Liver (tissue), 9 donors: ENCODE measurements around the gene EEF2K. TPM values are rescaled to one million over a fixed set of nuclear protein-coding genes. Genes with fewer than 3 reads are reported as not detected.

Experiments
- DNase-seq: peaks from one replicate; pipeline ENCODE4 v3.0.0-alpha.2; 2017; ENCODE audit warnings: low spot score
- H3K27ac ChIP-seq, 2 donors: one replicate each; pipeline ENCODE4 v1.7.0; 2013; ENCODE audit warnings: inconsistent platforms in 2 of 2, low read length in 2 of 2, control low read depth in 1 of 2, low read depth in 1 of 2, mild to moderate bottlenecking in 1 of 2
- H3K27me3 ChIP-seq, 4 donors: one replicate each; pipeline versions ENCODE4 v1.6.1 to v1.7.0; 2013; ENCODE audit warnings: low read length in 3 of 4, inconsistent platforms in 1 of 4, mild to moderate bottlenecking in 1 of 4, moderate library complexity in 1 of 4; ENCODE audit not compliant: control insufficient read depth in 4 of 4, insufficient read depth in 4 of 4
- H3K36me3 ChIP-seq, 4 donors: one replicate each; pipeline versions ENCODE4 v1.6.1 to v1.7.0; 2013; ENCODE audit warnings: low read length in 3 of 4, mild to moderate bottlenecking in 3 of 4, low read depth in 1 of 4, moderate library complexity in 1 of 4; ENCODE audit not compliant: control insufficient read depth in 4 of 4, insufficient read depth in 3 of 4
- H3K4me1 ChIP-seq, 4 donors: one replicate each; pipeline versions ENCODE4 v1.6.1 to v1.7.0; 2013; ENCODE audit warnings: low read length in 3 of 4, mild to moderate bottlenecking in 3 of 4, moderate library complexity in 1 of 4; ENCODE audit not compliant: control insufficient read depth in 4 of 4, insufficient read depth in 4 of 4
- H3K4me3 ChIP-seq, 3 donors: one replicate each; pipeline versions ENCODE4 v1.6.1 to v1.7.0; 2013; ENCODE audit warnings: low read length in 3 of 3, control low read depth in 1 of 3, low read depth in 1 of 3, mild to moderate bottlenecking in 1 of 3
- H3K9ac ChIP-seq, 2 donors: one replicate each; pipeline ENCODE4 v1.7.0; 2013; ENCODE audit warnings: low read length in 2 of 2, mild to moderate bottlenecking in 2 of 2, moderate library complexity in 2 of 2, control low read depth in 1 of 2, low read depth in 1 of 2
- H3K9me3 ChIP-seq, 4 donors: one replicate each; pipeline versions ENCODE4 v1.6.1 to v1.7.0; 2013; ENCODE audit warnings: low read length in 3 of 4; ENCODE audit not compliant: control insufficient read depth in 4 of 4
- EGR1 ChIP-seq, 2 donors: IDR thresholded peaks; 2 replicates each; pipeline ENCODE4 v1.6.1; 2016 to 2018; ENCODE audit warnings: antibody characterized with exemption in 2 of 2, low read depth in 2 of 2
- FOXA1 ChIP-seq: IDR thresholded peaks from 2 replicates; pipeline ENCODE4 v1.6.1; 2016; ENCODE audit warnings: antibody characterized with exemption
- FOXA2 ChIP-seq: IDR thresholded peaks from 2 replicates; pipeline ENCODE4 v1.6.1; 2016; ENCODE audit warnings: antibody characterized with exemption
- HNF4A ChIP-seq, 2 donors: conservative IDR thresholded peaks; 2 replicates each; pipeline ENCODE4 v1.6.1; 2016; ENCODE audit warnings: antibody characterized with exemption in 2 of 2, mild to moderate bottlenecking in 2 of 2
- HNF4G ChIP-seq: IDR thresholded peaks from 2 replicates; pipeline ENCODE4 v1.6.1; 2016; ENCODE audit warnings: antibody characterized with exemption
- NR2F2 ChIP-seq: IDR thresholded peaks from 2 replicates; pipeline ENCODE4 v1.6.1; 2016; ENCODE audit warnings: antibody characterized with exemption
- RAD21 ChIP-seq, 2 donors: IDR thresholded peaks; 2 replicates each; pipeline ENCODE4 v1.6.1; 2016; ENCODE audit warnings: antibody characterized with exemption in 2 of 2, mild to moderate bottlenecking in 2 of 2
- RXRA ChIP-seq, 2 donors: IDR thresholded peaks; 2 replicates each; pipeline ENCODE4 v1.6.1; 2017 to 2018; ENCODE audit warnings: antibody characterized with exemption in 2 of 2, mild to moderate bottlenecking in 1 of 2
- SP1 ChIP-seq: IDR thresholded peaks from 2 replicates; pipeline ENCODE4 v1.6.1; 2018; ENCODE audit warnings: antibody characterized with exemption, mild to moderate bottlenecking
- TAF1 ChIP-seq: conservative IDR thresholded peaks from 2 replicates; pipeline ENCODE4 v1.6.1; 2016; ENCODE audit warnings: antibody characterized with exemption, mild to moderate bottlenecking
- YY1 ChIP-seq: IDR thresholded peaks from 2 replicates; pipeline ENCODE4 v1.6.1; 2016; ENCODE audit warnings: antibody characterized with exemption, mild to moderate bottlenecking
- WGBS: extraction: QIAGEN DNeasy Blood & Tissue Kit; methylation state at CpG from one replicate; pipeline ENCODE4 v1.1.7; 2013; 5-methylcytosine and 5-hydroxymethylcytosine counted together
- polyA plus RNA-seq, 2 donors: library from polyadenylated mRNA; stranded (reverse) in 1 of 2; unstranded in 1 of 2; fragments of 200-250 nt in 1 of 2; fragments of >200 nt in 1 of 2; fragmentation: Nextera tagmentation in 1 of 2; extraction: Ambion mirVana in 1 of 2; gene quantifications; one replicate each; pipeline versions ENCODE4 v1.2.1 to v1.2.3, GENCODE V29; 2013 to 2015
- total RNA-seq, 2 donors: library from RNA; depleted of rRNA; stranded (reverse); fragments of >200 nt; gene quantifications; one replicate each; pipeline ENCODE4 v1.2.3, GENCODE V29; 2014
- TF ChIP-seq, protein P1 (sequence below): fragments of 150-350 bp; IDR thresholded peaks from 2 replicates; pipeline ENCODE4 v1.5.1; 2017; ENCODE audit warnings: improper control_type of control experiment, low read depth, low read length; ENCODE audit not compliant: missing input control
- TF ChIP-seq, protein P2 (sequence below): IDR thresholded peaks from 2 replicates; pipeline ENCODE4 v1.6.1; 2016; ENCODE audit warnings: antibody characterized with exemption
- TF ChIP-seq, protein P3 (sequence below): IDR thresholded peaks from 2 replicates; pipeline ENCODE4 v1.6.1; 2016; ENCODE audit warnings: antibody characterized with exemption
- TF ChIP-seq, protein P4 (sequence below): IDR thresholded peaks from 2 replicates; pipeline ENCODE4 v1.6.1; 2016; ENCODE audit warnings: antibody characterized with exemption, mild to moderate bottlenecking
- TF ChIP-seq, protein P5 (sequence below): IDR thresholded peaks from 2 replicates; pipeline ENCODE4 v1.6.1; 2016; ENCODE audit warnings: antibody characterized with exemption
- donor health status: healthy.
- donor health status: healthy.
- donor health status: healthy.
- donor health status: healthy.
- donor health status: healthy.

The EEF2K gene
- total and polyA plus RNA-seq, 4 donors: 3.2 to 14.3 (median 8.0) TPM

DNA sequence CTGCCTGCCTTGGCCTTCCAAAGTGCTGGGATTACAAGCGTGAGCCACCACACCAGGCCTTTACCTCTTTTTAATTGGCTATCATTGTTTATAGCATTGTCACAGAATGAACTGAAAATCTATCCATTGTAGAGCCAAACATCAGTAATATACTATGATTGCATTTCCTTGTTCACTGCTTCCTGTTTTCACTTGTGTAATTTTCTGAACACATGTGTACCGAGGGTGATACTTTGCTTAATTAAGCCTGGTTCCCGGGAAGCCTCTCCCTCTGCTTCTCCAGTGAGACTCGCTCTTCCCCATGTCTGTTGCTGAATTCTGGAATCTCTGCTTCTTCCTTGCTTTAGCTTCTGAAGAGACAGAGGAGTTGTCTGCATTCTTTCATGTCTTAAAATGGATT is 124.2 kb downstream of the EEF2K start:
- DNase-seq: no peak
- Histone ChIP-seq H3K4me3 (no peak overlapping the region), H3K27me3 (no peaks in the 10 kb centered on the region), H3K4me1 (no peaks in the 10 kb centered on the region), H3K36me3 (peaks cover 14 to 62% (median 39%) of the 10 kb centered on the region in 4 donors), H3K9ac (no peak overlapping the region), H3K9me3 (no peaks in the 10 kb centered on the region), H3K27ac (no peak overlapping the region)
- WGBS: 79% methylated on average over 4 of the region's 4 CpGs
- TF ChIP-seq FOXA2 (no peak), FOXA1 (no peak)

DNA sequence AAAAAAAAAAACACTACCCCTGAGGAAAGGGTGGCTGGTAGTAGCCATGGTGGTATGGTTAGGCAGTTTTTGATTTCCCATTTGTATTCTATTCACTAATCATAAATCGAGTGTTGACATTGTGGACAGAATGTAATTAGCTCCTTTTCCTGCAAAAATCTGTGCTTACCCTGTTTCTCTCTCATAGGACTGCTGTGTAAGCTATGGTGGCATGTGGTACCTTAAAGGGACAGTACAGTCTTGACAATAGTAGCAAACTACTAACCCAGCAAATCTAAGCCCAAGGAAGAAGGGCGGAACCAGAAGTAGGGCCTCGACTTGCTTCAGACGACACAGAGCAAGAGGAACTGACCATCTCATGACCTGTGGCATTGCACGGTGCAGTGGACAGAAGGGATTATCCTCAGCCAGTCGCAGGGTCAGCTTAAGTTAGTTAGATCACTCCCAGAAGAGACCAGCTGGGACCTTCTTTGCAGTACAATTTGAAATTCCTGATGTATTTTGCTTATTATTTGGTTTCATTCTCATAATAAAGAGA is 127.4 kb downstream of the EEF2K start:
- Histone ChIP-seq H3K4me3 (no peak overlapping the region), H3K27me3 (no peaks in the 10 kb centered on the region), H3K9ac (no peak overlapping the region), H3K36me3 (peaks cover 11 to 38% (median 26%) of the 10 kb centered on the region in 4 donors), H3K27ac (no peak overlapping the region), H3K4me1 (no peaks in the 10 kb centered on the region), H3K9me3 (peaks cover 0 to 5% (median 4%) of the 10 kb centered on the region in 4 donors)
- DNase-seq: no peak
- WGBS: 80% methylated on average over 6 of the region's 6 CpGs
- TF ChIP-seq FOXA2 (no peak), FOXA1 (no peak), HNF4G (no peak), NR2F2 (no peak), RAD21 (IDR thresholded peaks at IDR 0.05) (no peak)
- TF ChIP-seq, protein P1, sequence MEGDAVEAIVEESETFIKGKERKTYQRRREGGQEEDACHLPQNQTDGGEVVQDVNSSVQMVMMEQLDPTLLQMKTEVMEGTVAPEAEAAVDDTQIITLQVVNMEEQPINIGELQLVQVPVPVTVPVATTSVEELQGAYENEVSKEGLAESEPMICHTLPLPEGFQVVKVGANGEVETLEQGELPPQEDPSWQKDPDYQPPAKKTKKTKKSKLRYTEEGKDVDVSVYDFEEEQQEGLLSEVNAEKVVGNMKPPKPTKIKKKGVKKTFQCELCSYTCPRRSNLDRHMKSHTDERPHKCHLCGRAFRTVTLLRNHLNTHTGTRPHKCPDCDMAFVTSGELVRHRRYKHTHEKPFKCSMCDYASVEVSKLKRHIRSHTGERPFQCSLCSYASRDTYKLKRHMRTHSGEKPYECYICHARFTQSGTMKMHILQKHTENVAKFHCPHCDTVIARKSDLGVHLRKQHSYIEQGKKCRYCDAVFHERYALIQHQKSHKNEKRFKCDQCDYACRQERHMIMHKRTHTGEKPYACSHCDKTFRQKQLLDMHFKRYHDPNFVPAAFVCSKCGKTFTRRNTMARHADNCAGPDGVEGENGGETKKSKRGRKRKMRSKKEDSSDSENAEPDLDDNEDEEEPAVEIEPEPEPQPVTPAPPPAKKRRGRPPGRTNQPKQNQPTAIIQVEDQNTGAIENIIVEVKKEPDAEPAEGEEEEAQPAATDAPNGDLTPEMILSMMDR: no peak

DNA sequence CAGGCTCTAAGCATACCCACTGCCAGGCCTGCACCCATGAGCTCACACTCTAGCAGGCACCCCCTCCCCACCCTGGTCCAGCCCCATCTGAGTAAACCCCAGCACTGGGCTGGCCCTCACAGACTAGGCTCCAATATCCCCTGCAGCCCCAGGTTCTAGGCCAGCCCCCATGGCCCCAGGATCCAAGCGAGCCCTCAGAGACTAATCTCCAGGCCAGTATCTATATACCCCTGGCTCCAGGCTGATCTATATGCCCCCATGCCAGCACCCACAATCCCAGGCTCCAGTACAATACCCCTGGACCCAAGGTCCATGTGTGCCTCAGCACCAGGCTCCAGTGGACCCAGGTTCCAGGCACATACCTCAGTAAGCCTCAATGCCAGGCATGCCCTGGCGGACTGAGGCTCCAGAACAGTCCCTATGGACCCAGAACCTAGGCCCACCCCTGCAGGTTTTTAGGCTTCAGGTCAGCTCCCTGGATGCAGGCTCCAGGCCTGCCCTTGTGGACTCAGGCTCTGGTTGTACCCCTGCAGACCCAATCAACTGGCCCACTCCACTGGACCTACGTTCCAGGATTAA is 129.7 kb downstream of the EEF2K start:
- Histone ChIP-seq H3K36me3 (peaks cover 7 to 34% (median 22%) of the 10 kb centered on the region in 4 donors), H3K9ac (no peak overlapping the region), H3K9me3 (peaks cover 0 to 5% (median 4%) of the 10 kb centered on the region in 4 donors), H3K27ac (no peak overlapping the region), H3K27me3 (no peaks in the 10 kb centered on the region), H3K4me3 (no peak overlapping the region), H3K4me1 (no peaks in the 10 kb centered on the region)
- TF ChIP-seq, protein P2, sequence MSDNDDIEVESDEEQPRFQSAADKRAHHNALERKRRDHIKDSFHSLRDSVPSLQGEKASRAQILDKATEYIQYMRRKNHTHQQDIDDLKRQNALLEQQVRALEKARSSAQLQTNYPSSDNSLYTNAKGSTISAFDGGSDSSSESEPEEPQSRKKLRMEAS: no peak
- TF ChIP-seq HNF4A (conservative IDR thresholded peaks at IDR 0.05) (no peak), SP1 (no peak), RAD21 (IDR thresholded peaks at IDR 0.05) (no peak), HNF4G (no peak), FOXA1 (no peak), EGR1 (IDR thresholded peaks at IDR 0.05; ENCODE audit: low read depth in 2 of 2) (no peak), TAF1 (no peak), RXRA (IDR thresholded peaks at IDR 0.05) (no peak), NR2F2 (no peak), FOXA2 (no peak), YY1 (no peak)
- TF ChIP-seq, protein P3, sequence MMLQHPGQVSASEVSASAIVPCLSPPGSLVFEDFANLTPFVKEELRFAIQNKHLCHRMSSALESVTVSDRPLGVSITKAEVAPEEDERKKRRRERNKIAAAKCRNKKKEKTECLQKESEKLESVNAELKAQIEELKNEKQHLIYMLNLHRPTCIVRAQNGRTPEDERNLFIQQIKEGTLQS: no peak
- TF ChIP-seq, protein P4, sequence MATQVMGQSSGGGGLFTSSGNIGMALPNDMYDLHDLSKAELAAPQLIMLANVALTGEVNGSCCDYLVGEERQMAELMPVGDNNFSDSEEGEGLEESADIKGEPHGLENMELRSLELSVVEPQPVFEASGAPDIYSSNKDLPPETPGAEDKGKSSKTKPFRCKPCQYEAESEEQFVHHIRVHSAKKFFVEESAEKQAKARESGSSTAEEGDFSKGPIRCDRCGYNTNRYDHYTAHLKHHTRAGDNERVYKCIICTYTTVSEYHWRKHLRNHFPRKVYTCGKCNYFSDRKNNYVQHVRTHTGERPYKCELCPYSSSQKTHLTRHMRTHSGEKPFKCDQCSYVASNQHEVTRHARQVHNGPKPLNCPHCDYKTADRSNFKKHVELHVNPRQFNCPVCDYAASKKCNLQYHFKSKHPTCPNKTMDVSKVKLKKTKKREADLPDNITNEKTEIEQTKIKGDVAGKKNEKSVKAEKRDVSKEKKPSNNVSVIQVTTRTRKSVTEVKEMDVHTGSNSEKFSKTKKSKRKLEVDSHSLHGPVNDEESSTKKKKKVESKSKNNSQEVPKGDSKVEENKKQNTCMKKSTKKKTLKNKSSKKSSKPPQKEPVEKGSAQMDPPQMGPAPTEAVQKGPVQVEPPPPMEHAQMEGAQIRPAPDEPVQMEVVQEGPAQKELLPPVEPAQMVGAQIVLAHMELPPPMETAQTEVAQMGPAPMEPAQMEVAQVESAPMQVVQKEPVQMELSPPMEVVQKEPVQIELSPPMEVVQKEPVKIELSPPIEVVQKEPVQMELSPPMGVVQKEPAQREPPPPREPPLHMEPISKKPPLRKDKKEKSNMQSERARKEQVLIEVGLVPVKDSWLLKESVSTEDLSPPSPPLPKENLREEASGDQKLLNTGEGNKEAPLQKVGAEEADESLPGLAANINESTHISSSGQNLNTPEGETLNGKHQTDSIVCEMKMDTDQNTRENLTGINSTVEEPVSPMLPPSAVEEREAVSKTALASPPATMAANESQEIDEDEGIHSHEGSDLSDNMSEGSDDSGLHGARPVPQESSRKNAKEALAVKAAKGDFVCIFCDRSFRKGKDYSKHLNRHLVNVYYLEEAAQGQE: no peak
- TF ChIP-seq, protein P5, sequence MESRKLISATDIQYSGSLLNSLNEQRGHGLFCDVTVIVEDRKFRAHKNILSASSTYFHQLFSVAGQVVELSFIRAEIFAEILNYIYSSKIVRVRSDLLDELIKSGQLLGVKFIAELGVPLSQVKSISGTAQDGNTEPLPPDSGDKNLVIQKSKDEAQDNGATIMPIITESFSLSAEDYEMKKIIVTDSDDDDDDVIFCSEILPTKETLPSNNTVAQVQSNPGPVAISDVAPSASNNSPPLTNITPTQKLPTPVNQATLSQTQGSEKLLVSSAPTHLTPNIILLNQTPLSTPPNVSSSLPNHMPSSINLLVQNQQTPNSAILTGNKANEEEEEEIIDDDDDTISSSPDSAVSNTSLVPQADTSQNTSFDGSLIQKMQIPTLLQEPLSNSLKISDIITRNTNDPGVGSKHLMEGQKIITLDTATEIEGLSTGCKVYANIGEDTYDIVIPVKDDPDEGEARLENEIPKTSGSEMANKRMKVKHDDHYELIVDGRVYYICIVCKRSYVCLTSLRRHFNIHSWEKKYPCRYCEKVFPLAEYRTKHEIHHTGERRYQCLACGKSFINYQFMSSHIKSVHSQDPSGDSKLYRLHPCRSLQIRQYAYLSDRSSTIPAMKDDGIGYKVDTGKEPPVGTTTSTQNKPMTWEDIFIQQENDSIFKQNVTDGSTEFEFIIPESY: no peak
- TF ChIP-seq, protein P1: no peak
- over 99% methylated on average over 3 of the region's 3 CpGs for WGBS
- no peak for DNase-seq
